DMS153 (cell line): ENCODE data around the gene PHGDH.
A peak's percentile ranks its signal among the peaks of the same experiment; 100 is the strongest.

ENCODE experiments used
- DNase-seq: peaks from one replicate; lab custom pipeline; 2025; lab: John Stamatoyannopoulos, UW

The PHGDH gene

GRCh38 chr1:119732465-119733168 lies 20.9 kb downstream of the PHGDH start:
- DNase-seq: no peak

- no peak for DNase-seq
These were observed 22.0 kb downstream of the PHGDH start for GRCh38 chr1:119733754-119734153.

DNA sequence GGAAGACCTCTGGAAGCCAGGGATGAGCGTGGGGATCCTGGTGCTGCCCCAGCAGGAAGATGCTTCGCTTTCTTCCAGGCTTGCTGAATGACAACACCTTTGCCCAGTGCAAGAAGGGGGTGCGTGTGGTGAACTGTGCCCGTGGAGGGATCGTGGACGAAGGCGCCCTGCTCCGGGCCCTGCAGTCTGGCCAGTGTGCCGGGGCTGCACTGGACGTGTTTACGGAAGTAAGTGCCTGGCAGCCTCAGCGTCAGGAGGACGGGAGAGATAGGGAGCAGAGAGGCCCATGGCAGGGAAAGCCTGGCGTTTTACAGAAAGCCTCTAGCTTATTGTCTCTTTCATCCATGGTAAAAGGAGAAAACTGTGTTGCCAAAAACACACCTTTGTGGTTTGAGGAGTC lies 23.5 kb downstream of the PHGDH start:
- DNase-seq: no peak

DNA sequence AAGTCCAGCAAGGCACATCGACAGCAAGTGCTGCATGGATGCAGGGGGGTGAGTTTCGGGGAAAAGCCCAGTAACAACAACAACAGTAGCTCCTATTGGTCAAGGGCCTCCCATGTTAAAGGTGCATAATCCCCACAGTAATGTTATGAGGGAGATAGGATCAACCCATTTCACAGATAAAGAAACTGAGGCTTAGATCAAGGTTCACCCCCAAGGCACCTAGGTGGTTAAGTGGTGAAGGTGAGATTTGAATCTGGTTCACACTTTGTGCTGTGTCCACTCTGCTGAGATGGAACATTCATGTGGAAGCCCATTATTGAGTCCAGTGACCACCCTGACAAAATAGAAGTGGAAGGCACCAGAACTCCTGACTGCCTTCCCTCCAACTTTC lies 24.9 kb downstream of the PHGDH start:
- no peak for DNase-seq

DNA sequence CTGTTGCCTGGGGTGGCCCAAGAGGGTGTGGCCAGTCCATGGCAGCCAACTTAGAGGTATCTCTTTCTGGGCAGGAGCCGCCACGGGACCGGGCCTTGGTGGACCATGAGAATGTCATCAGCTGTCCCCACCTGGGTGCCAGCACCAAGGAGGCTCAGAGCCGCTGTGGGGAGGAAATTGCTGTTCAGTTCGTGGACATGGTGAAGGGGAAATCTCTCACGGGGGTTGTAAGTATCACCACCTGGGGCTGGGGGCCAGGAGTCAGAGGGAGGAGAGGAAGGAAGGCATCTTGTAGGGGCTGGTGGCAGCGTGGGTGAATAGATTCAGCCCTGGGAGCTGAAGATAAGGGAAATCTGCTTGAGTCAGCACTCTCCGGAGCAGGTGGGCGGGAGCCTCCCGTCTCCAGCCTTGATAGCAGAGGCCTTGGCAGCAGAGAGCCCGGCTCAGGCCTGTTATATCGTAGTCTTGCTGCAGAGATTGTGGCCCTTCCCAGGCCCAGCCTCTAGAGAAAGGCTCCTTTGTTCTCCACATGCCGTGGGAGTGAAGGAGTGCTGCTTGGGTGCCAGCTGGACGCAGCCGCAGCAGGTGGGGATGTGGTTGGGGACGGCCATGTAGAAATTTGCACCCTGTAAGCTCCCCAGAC lies 25.4 kb downstream of the PHGDH start:
- no peak for DNase-seq

DNA sequence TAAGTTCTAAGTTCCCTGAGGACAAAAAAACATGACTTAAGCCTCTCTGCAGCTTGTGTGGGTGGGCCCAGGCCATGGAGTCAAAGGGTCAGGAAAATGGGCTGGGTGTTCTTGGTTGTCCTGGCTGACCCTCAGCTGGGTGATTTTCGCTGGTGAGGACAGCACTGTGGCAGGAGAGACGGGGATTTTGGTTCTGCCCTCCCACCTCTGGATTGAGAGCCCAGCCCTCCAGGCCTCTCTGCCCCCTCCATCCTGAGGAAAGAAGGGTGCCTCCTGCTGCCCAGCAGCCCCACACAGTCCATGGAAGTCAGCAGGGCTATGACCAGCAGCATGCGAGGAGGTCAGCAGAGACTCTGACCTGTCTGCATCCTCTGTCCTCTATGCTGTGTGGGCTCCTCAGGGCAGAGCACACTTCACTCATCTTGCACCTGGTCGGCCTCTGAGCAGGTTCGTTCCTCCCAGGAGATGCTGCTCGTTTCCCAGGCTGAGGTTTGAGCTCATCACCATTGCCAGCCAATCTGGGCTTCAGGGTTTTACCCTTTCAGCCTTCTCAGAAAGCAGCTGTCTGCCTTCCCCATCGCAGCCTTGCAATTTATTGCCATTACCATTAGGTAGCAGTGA lies 26.5 kb downstream of the PHGDH start:
- no peak for DNase-seq

GRCh38 chr1:119739150-119739549 lies 27.4 kb downstream of the PHGDH start:
- DNase-seq: no peak

GRCh38 chr1:119740261-119740660 lies 28.5 kb downstream of the PHGDH start:
- DNase-seq: no peak

GRCh38 chr1:119740896-119741780 lies 29.4 kb downstream of the PHGDH start:
- DNase-seq: no peak

DNA sequence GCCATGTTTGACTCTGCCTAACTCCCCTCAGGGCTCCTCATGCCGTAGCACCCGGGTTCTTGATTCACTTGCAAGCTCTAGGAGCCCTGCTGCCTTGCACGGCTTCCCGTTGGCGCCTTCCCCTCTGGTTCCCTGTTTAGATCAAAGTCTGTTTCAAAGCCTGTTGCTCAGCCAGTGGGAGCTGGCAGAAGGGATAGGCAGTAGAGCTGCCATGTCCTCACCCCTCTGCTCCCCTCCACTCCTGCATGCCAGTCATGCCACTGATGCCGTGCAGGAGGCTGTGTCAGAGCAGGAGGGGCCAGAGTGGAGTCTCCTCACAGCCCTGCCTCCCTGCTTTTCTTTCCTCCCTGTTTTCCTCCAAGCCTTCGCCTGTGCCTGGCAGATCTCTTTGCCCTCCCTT lies 30.5 kb downstream of the PHGDH start:
- no peak for DNase-seq

GRCh38 chr1:119742677-119743076 lies 30.9 kb downstream of the PHGDH start:
- DNase-seq: no peak

- no peak for DNase-seq
These were observed 31.6 kb downstream of the PHGDH start for GRCh38 chr1:119743308-119743707.

DNA sequence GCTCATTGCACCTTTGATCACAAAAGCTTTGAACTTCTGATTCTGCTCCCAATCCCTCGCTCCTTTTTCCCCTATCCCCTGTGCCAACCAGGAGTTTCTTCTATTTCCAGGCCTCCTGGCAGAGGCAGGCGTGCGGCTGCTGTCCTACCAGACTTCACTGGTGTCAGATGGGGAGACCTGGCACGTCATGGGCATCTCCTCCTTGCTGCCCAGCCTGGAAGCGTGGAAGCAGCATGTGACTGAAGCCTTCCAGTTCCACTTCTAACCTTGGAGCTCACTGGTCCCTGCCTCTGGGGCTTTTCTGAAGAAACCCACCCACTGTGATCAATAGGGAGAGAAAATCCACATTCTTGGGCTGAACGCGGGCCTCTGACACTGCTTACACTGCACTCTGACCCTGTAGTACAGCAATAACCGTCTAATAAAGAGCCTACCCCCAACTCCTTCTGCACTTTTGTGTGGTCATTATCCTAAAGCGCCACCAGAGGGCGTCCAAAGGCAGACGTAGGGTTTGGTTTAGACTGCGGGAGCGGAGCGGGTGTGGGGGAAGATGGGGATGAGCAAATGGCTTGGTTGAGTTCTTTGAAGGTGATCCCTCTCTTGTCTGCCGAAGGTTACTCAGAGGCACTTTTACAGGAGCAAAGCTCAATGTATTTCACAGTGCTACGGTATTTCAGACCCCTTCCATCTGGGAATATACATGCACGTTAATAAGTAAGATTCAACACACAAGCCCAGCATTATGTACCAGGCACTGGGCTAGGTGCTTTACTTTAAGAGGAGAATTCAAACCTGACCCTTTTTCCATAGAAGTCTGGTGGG lies 32.3 kb downstream of the PHGDH start:
- DNase-seq: peak; percentile 16

DNA sequence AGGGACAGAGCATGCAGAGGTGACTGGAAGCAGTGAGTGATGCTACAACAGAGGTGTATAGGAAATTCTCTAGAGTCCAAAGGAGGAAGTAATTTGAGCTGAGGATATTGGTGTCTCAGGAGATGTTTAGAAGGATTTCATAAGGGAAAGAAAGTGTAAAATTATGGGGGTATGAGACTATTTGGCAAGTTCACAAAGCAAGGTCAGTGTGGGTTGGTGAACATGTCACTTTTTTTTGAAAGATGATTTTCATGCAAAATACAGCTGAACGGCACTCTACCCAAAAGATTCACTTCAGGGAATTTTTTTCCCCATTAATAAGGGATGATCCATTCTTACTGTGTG lies 32.8 kb downstream of the PHGDH start:
- DNase-seq: no peak

GRCh38 chr1:119745034-119745433 lies 33.3 kb downstream of the PHGDH start:
- DNase-seq: no peak

DNA sequence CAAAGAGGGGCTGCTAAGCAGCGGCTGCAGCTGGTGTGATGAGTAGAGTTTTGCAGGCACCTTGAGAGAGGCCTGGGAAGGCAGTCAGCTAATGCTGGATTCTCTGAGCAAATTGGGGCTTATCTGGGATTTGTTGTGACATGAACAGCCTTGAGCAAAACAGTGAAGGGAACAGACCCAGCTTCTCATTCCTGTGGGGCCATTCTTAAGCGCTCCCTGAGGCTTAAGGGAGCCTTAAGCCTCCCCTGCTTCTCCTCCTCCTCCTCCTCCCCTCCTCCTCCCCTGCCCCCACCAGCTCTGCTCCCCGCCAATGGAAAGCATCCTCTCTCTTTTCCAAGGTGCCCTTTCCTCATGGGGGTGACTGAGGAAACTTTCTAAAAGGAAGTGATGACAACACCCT lies 35.7 kb downstream of the PHGDH start:
- no peak for DNase-seq

- no peak for DNase-seq
These were observed 36.3 kb downstream of the PHGDH start for GRCh38 chr1:119748040-119748439.

DNA sequence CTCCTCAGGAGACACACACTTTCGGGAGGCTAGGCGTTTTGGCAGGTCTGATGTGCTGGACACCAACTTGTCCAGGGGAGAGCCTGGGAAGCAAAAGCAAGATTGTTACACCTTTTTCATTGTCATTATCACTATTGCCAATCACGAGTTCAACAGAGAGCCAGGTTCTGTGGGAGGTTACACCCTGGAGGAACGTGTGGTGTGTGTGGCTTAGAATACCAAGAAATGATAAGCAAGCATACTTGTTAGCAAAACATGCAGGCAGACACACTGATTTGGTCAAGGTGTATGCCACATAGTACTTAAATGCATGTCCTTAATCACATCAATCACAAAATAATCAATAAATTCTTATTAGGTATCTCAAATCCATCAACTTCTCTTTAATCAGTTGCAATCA lies 40.9 kb downstream of the PHGDH start:
- DNase-seq: no peak

- DNase-seq: no peak
These were observed 46.9 kb downstream of the PHGDH start for GRCh38 chr1:119758584-119758983.

DNA sequence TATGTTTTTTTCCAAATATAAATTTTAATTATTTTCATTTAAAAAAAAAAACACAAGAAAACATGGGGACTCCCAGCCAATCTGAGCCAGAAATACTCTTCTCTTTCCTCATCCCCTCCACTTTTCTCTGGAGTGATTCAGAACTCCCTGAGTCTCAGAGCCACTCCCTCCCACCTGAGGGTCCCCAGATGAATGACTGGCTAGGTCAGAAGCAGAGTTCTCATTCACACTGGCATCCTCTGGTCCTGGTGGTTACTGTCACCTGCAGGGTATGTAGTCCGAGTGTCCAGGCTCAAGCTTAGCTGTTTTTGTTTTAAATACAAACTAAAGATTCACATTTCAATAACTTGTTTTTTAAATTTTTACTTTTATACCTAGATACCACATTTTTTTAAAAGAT lies 50.7 kb downstream of the PHGDH start:
- DNase-seq: no peak

DNA sequence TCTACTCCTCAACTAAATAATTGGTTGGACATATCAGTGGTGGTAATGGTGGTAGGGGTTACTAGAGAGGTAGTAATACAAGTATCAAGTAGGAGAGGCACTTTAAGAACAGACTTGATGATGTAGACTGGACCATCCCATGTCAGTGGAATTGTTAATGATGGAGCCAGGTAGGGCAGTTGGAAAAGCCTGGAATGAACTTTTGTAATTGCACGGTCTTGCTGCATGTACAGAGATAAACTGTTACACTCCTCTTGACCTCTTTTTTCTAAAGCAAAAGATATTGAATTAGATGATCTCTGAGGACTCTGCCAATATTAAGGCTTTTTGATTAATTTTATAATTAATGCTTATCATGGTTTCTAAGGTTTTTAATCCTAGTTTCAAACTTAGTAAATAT lies 51.2 kb downstream of the PHGDH start:
- DNase-seq: no peak

DNA sequence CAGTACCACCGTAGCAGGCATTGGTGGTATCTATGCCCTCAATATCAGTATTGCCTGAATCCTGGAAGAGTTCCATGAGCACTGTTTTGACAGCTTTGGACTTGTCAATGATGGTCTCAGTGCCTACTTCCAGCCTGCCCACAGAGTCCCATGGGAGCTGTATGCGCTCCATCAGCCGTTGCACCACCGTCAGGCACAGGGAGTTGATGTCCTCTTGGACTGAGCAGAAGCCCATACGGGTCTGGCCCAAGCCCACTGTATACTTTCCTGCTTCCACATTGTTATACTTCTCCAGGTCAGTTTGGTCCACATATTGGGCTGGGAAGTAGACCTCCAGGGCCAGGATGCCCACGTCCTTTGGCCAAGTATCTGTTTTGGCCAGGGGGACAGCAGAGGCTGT lies 52.5 kb downstream of the PHGDH start:
- no peak for DNase-seq
